Esophagus muscularis mucosa (tissue), 4 donors: Measurements from ENCODE around the gene NEURL4. TPM values are rescaled to one million over a fixed set of nuclear protein-coding genes. Genes with fewer than 3 reads are reported as not detected.

Experiments used
- DNase-seq: peaks from one replicate; pipeline ENCODE4 v3.0.0-alpha.2; 2017; ENCODE audit errors: extremely low spot score
- H3K27ac ChIP-seq, 4 donors: fragments of 200-600 bp; sonication (generic); replicated peaks in 1 of 4; 1 replicate in 3 of 4; 2 replicates in 1 of 4; pipeline ENCODE4 v1.5.1; 2016 to 2019; ENCODE audit warnings: mild to moderate bottlenecking in 1 of 4
- H3K27me3 ChIP-seq, 4 donors: fragments of 200-600 bp; sonication (generic); one replicate each; pipeline versions ENCODE4 v1.5.1 to v1.6.0; 2016 to 2019
- H3K36me3 ChIP-seq, 4 donors: fragments of 200-600 bp; sonication (generic); one replicate each; pipeline ENCODE4 v1.5.1; 2016 to 2019
- H3K4me1 ChIP-seq, 4 donors: fragments of 200-600 bp; sonication (generic); one replicate each; pipeline ENCODE4 v1.5.1; 2016 to 2019
- H3K4me3 ChIP-seq, 4 donors: fragments of 200-600 bp; sonication (generic); 1 replicate in 2 of 4; 2 replicates in 2 of 4; pipeline ENCODE4 v1.5.1; 2016 to 2019; ENCODE audit warnings: mild to moderate bottlenecking in 4 of 4, moderate library complexity in 1 of 4
- H3K9me3 ChIP-seq, 4 donors: fragments of 200-600 bp; sonication (generic); 1 replicate in 3 of 4; 2 replicates in 1 of 4; pipeline ENCODE4 v1.5.1; 2016 to 2019
- CTCF ChIP-seq, 3 experiments: fragments of 200-600 bp in 2 of 3; fragments of 450-650 bp in 1 of 3; sonication (generic) in 2 of 3; IDR thresholded peaks; one replicate each; pipeline ENCODE4 v1.5.1; 2017 to 2019; ENCODE audit warnings: antibody characterized with exemption in 3 of 3, mild to moderate bottlenecking in 2 of 3, moderate library complexity in 1 of 3
- EP300 ChIP-seq: sonication (generic); formaldehyde crosslinking; IDR thresholded peaks from one replicate; pipeline ENCODE4 v1.6.1; 2017; ENCODE audit warnings: antibody characterized with exemption
- POLR2A ChIP-seq: fragments of 450-650 bp; IDR thresholded peaks from one replicate; pipeline ENCODE4 v1.6.1; 2017; ENCODE audit warnings: antibody characterized with exemption, moderate library complexity, mild to moderate bottlenecking, low read depth
- POLR2AphosphoS5 ChIP-seq, 2 donors: sonication (generic); formaldehyde crosslinking; IDR thresholded peaks; one replicate each; pipeline ENCODE4 v1.6.1; 2017; ENCODE audit warnings: antibody characterized with exemption in 2 of 2
- WGBS: methylation state at CpG from one replicate; pipeline ENCODE4 v1.1.5; 2018; 5-methylcytosine and 5-hydroxymethylcytosine counted together
- intact Hi-C: fragments of 100-400 bp; cut with DNase I; formaldehyde crosslinking; loops from one replicate; pipeline ENCODE4 v1.15.1; 2023
- small RNA-seq, 3 donors: library from RNA; depleted of rRNA; stranded (forward); fragments of <200 nt; gene quantifications; one replicate each; pipeline ENCODE3, GENCODE V24; 2016
- total RNA-seq, 4 donors: library from RNA; depleted of rRNA; stranded (reverse); fragments of >200 nt; gene quantifications; one replicate each; pipeline versions ENCODE4 v1.1.0 to v1.2.1, GENCODE V29; 2016

The NEURL4 gene
- total RNA-seq, 4 donors from 2014 or later: 13.9 to 27.0 (median 20.6) TPM

- Histone ChIP-seq H3K4me1 (peaks cover 45 to 56% (median 51%) of the 10 kb centered on the region in 4 donors), H3K27me3 (peaks cover 0 to 7% (median 0%) of the 10 kb centered on the region in 4 donors), H3K4me3 (peak overlapping the region; percentile 64 to 77 (median 69)), H3K36me3 (peaks cover 14 to 21% (median 20%) of the 10 kb centered on the region in 4 donors), H3K9me3 (no peaks in the 10 kb centered on the region), H3K27ac (peak overlapping the region; percentile 95 to 98 (median 96))
- peak; percentile 50 to 77 for TF ChIP-seq POLR2AphosphoS5 (IDR thresholded peaks at IDR 0.05)
- peak; percentile 4 for TF ChIP-seq POLR2A
- TF ChIP-seq EP300: no peak
- peak in 2 of 3 experiments; percentile 95 to 98 for TF ChIP-seq CTCF (IDR thresholded peaks at IDR 0.05)
- intact Hi-C loops: loop anchor here (1.0 kb wide), 1 partner anchor 16 kb away; no protein-coding TSS in a partner anchor
- DNase-seq: peak; percentile 96
- WGBS: 4% methylated on average over 13 of the region's 29 CpGs
Observed at GRCh38 chr17:7280519-7281073, 48.5 kb downstream of the NEURL4 start.

GRCh38 chr17:7279448-7279847 is 49.7 kb downstream of the NEURL4 start:
- no peak overlapping the region for H3K4me3 ChIP-seq
- no peak for DNase-seq
- no peak for TF ChIP-seq POLR2A
- no peak for TF ChIP-seq CTCF (IDR thresholded peaks at IDR 0.05)
- TF ChIP-seq EP300: no peak
- no peak for TF ChIP-seq POLR2AphosphoS5 (IDR thresholded peaks at IDR 0.05)
- peaks cover 0 to 7% (median 0%) of the 10 kb centered on the region in 4 donors for H3K27me3 ChIP-seq
- H3K4me1 ChIP-seq: peaks cover 35 to 44% (median 39%) of the 10 kb centered on the region in 4 donors
- intact Hi-C loops: no loop called here
- peaks cover 7 to 10% (median 8%) of the 10 kb centered on the region in 4 donors for H3K36me3 ChIP-seq
- WGBS: 84% methylated on average over 8 of the region's 8 CpGs
- no peaks in the 10 kb centered on the region for H3K9me3 ChIP-seq
- no peak overlapping the region for H3K27ac ChIP-seq

- peaks cover 11 to 61% (median 28%) of the 10 kb centered on the region in 4 donors for H3K27me3 ChIP-seq
- H3K4me3 ChIP-seq: no peak overlapping the region
- DNase-seq: no peak
- no peak for TF ChIP-seq POLR2A
- TF ChIP-seq POLR2AphosphoS5 (IDR thresholded peaks at IDR 0.05): no peak
- no peak for TF ChIP-seq CTCF (IDR thresholded peaks at IDR 0.05)
- no peak for TF ChIP-seq EP300
- H3K36me3 ChIP-seq: no peaks in the 10 kb centered on the region
- intact Hi-C loops: no loop called here
- peaks cover 14 to 22% (median 16%) of the 10 kb centered on the region in 4 donors for H3K4me1 ChIP-seq
- H3K9me3 ChIP-seq: no peaks in the 10 kb centered on the region
- 80% methylated on average over 1 of the region's 1 CpG for WGBS
- no peak overlapping the region for H3K27ac ChIP-seq
Observed at GRCh38 chr17:7266784-7267183, 62.4 kb downstream of the NEURL4 start.

Small RNAs within 50 kb of the gene (small RNA-seq; reads per million reads assigned to genes)
- gene AC026954.2 (0 reads per million in 3 donors), gene RF00019 (0 reads per million in 3 donors)

Other genes starting within 250 kb of the NEURL4 start
- 10 to 100 TPM in 3 of 4 donors, 1 to 10 TPM in 1; 3.0 to 14.0 (median 13.1) TPM for gene CLEC10A, start 249.1 kb downstream of the NEURL4 start, total RNA-seq
- 1 to 10 TPM in 1 of 4 donors, under 1 TPM in 2, not detected in 1; 0.32 to 1.5 (median 0.42) TPM for gene ASGR2, start 214.5 kb downstream of the NEURL4 start, total RNA-seq
- gene ASGR1, start 150.0 kb downstream of the NEURL4 start, total RNA-seq: 1 to 10 TPM in 1 of 4 donors, under 1 TPM in 1, not detected in 2; 0.52 to 2.5 TPM
- gene DLG4, start 109.5 kb downstream of the NEURL4 start, total RNA-seq: 10 to 100 TPM; 12.3 to 21.4 (median 16.5) TPM
- 100 to 1,000 TPM; 250 to 662 (median 544) TPM for gene ACADVL, start 109.4 kb downstream of the NEURL4 start, total RNA-seq
- gene DVL2, start 94.8 kb downstream of the NEURL4 start, total RNA-seq: 10 to 100 TPM; 34.5 to 55.5 (median 43.7) TPM
- 10 to 100 TPM; 21.6 to 38.1 (median 24.8) TPM for gene PHF23, start 89.9 kb downstream of the NEURL4 start, total RNA-seq
- 100 to 1,000 TPM; 360 to 524 (median 408) TPM for gene GABARAP, start 86.9 kb downstream of the NEURL4 start, total RNA-seq
- 10 to 100 TPM; 41.5 to 66.5 (median 46.6) TPM for gene CTDNEP1, start 77.6 kb downstream of the NEURL4 start, total RNA-seq
- 10 to 100 TPM; 24.9 to 33.3 (median 27.8) TPM for gene ELP5, start 77.1 kb downstream of the NEURL4 start, total RNA-seq
- 1 to 10 TPM; 1.7 to 3.4 (median 2.1) TPM for gene CLDN7, start 66.9 kb downstream of the NEURL4 start, total RNA-seq
- gene SLC2A4, start 47.6 kb downstream of the NEURL4 start, total RNA-seq: 100 to 1,000 TPM; 144 to 197 (median 157) TPM
- gene YBX2, start 34.7 kb downstream of the NEURL4 start, total RNA-seq: 1 to 10 TPM; 3.6 to 8.7 (median 4.4) TPM
- 100 to 1,000 TPM; 145 to 214 (median 204) TPM for gene EIF5A, start 21.7 kb downstream of the NEURL4 start, total RNA-seq
- gene GPS2, start 14.0 kb downstream of the NEURL4 start, total RNA-seq: 100 to 1,000 TPM in 1 of 4 donors, 10 to 100 TPM in 3; 89.6 to 112 (median 90.2) TPM
- 10 to 100 TPM in 1 of 4 donors, 1 to 10 TPM in 3; 2.1 to 11.4 (median 4.6) TPM for gene ACAP1, start 7.2 kb upstream of the NEURL4 start, total RNA-seq
- 10 to 100 TPM in 2 of 4 donors, 1 to 10 TPM in 2; 9.1 to 18.2 (median 13.3) TPM for gene KCTD11, start 22.8 kb upstream of the NEURL4 start, total RNA-seq
- under 1 TPM in 1 of 4 donors, not detected in 3; 0.42 TPM for gene TMEM95, start 25.8 kb upstream of the NEURL4 start, total RNA-seq
- gene TNK1, start 51.8 kb upstream of the NEURL4 start, total RNA-seq: 1 to 10 TPM; 2.9 to 7.5 (median 5.6) TPM
- 10 to 100 TPM; 17.7 to 39.9 (median 24.3) TPM for gene PLSCR3, start 65.2 kb upstream of the NEURL4 start, total RNA-seq
- gene TMEM256, start 74.8 kb upstream of the NEURL4 start, total RNA-seq: 100 to 1,000 TPM in 1 of 4 donors, 10 to 100 TPM in 3; 59.6 to 121 (median 74.7) TPM
- 10 to 100 TPM; 12.0 to 30.2 (median 19.0) TPM for gene NLGN2, start 78.5 kb upstream of the NEURL4 start, total RNA-seq
- gene SPEM1, start 91.0 kb upstream of the NEURL4 start, total RNA-seq: not detected
- not detected for gene SPEM2, start 96.3 kb upstream of the NEURL4 start, total RNA-seq
- gene SPEM3, start 99.5 kb upstream of the NEURL4 start, total RNA-seq: not detected
- 1 to 10 TPM; 1.2 to 6.1 (median 3.5) TPM for gene TMEM102, start 106.1 kb upstream of the NEURL4 start, total RNA-seq
- 1 to 10 TPM in 2 of 4 donors, under 1 TPM in 1, not detected in 1; 0.50 to 1.9 (median 1.3) TPM for gene FGF11, start 110.2 kb upstream of the NEURL4 start, total RNA-seq
- gene CHRNB1, start 115.7 kb upstream of the NEURL4 start, total RNA-seq: 10 to 100 TPM in 1 of 4 donors, 1 to 10 TPM in 3; 5.0 to 12.8 (median 8.1) TPM
- gene ZBTB4, start 150.3 kb upstream of the NEURL4 start, total RNA-seq: 100 to 1,000 TPM in 2 of 4 donors, 10 to 100 TPM in 2; 57.5 to 113 (median 87.7) TPM
- gene SLC35G6, start 152.1 kb upstream of the NEURL4 start, total RNA-seq: not detected
- 10 to 100 TPM; 29.5 to 66.4 (median 46.9) TPM for gene POLR2A, start 155.0 kb upstream of the NEURL4 start, total RNA-seq
- gene TNFSF12, start 219.7 kb upstream of the NEURL4 start, total RNA-seq: 100 to 1,000 TPM; 102 to 136 (median 122) TPM
- 10 to 100 TPM; 13.4 to 25.8 (median 22.4) TPM for gene TNFSF13, start 229.4 kb upstream of the NEURL4 start, total RNA-seq
- gene SENP3, start 232.6 kb upstream of the NEURL4 start, total RNA-seq: 10 to 100 TPM; 54.0 to 79.1 (median 72.4) TPM